Activated naive CD8-positive, alpha-beta T cell treated with anti-CD3 and anti-CD28 coated beads for 36 hours (primary cell): Measurements from ENCODE around the gene RARA. TPM values are rescaled to one million over a fixed set of nuclear protein-coding genes. Genes with fewer than 3 reads are reported as not detected.

Experiments used
- DNase-seq: peaks from one replicate; pipeline ENCODE4 v3.0.0; 2021
- H3K27ac Mint-ChIP-seq: one replicate; pipeline ENCODE4 v1.8.0; 2022; ENCODE audit warnings: mild to moderate bottlenecking, moderate library complexity, mixed read lengths
- H3K27me3 Mint-ChIP-seq: one replicate; pipeline ENCODE4 v1.8.0; 2022; ENCODE audit warnings: mild to moderate bottlenecking, mixed read lengths
- H3K36me3 Mint-ChIP-seq: one replicate; pipeline ENCODE4 v1.8.0; 2021; ENCODE audit warnings: mild to moderate bottlenecking, mixed read lengths
- H3K4me1 Mint-ChIP-seq: one replicate; pipeline ENCODE4 v1.8.0; 2021; ENCODE audit warnings: mixed read lengths
- H3K4me3 Mint-ChIP-seq: one replicate; pipeline ENCODE4 v1.8.0; 2022; ENCODE audit warnings: mild to moderate bottlenecking, moderate library complexity, mixed read lengths
- H3K9me3 Mint-ChIP-seq: one replicate; pipeline ENCODE4 v1.8.0; 2022; ENCODE audit warnings: mixed read lengths
- total RNA-seq, 2 experiments: library from RNA; stranded (reverse); gene quantifications; one replicate each; pipeline ENCODE4 v1.2.3, GENCODE V29; 2021

Gene RARA
- 10 to 100 TPM; 31.2 to 33.3 TPM for total RNA-seq

GRCh38 chr17:40309031-40309948 is at the start of gene RARA:
TSS of gene RARA (plus strand) at chr17:40309180. CDS start at chr17:40331219, 22,039 bp downstream.
- peak; percentile 37 for DNase-seq
- Mint-ChIP-seq H3K27me3 (no peaks in the 10 kb centered on the region), H3K9me3 (no peaks in the 10 kb centered on the region), H3K4me3 (no peak within 1 kb of the TSS), H3K36me3 (peaks cover 9% of the 10 kb centered on the region), H3K27ac (no peak within 1 kb of the TSS), H3K4me1 (peaks cover 56% of the 10 kb centered on the region)

GRCh38 chr17:40259505-40259904 is 49.5 kb upstream of the RARA start:
- Mint-ChIP-seq H3K4me3 (no peak overlapping the region), H3K27me3 (no peaks in the 10 kb centered on the region), H3K36me3 (peaks cover 24% of the 10 kb centered on the region), H3K9me3 (no peaks in the 10 kb centered on the region), H3K4me1 (peaks cover 13% of the 10 kb centered on the region), H3K27ac (no peak overlapping the region)
- DNase-seq: no peak

GRCh38 chr17:40260528-40260927 is 48.5 kb upstream of the RARA start:
- DNase-seq: no peak
- H3K4me3 Mint-ChIP-seq: no peak overlapping the region
- H3K36me3 Mint-ChIP-seq: peaks cover 29% of the 10 kb centered on the region
- H3K9me3 Mint-ChIP-seq: no peaks in the 10 kb centered on the region
- H3K27ac Mint-ChIP-seq: no peak overlapping the region
- no peaks in the 10 kb centered on the region for H3K27me3 Mint-ChIP-seq
- peaks cover 13% of the 10 kb centered on the region for H3K4me1 Mint-ChIP-seq

- DNase-seq: no peak
- Mint-ChIP-seq H3K9me3 (no peaks in the 10 kb centered on the region), H3K4me1 (peaks cover 13% of the 10 kb centered on the region), H3K27me3 (no peaks in the 10 kb centered on the region), H3K27ac (no peak overlapping the region), H3K36me3 (peaks cover 16% of the 10 kb centered on the region), H3K4me3 (no peak overlapping the region)
Observed at GRCh38 chr17:40264458-40265185, 44.4 kb upstream of the RARA start.

GRCh38 chr17:40265337-40265736 is 43.6 kb upstream of the RARA start:
- no peak overlapping the region for H3K4me3 Mint-ChIP-seq
- H3K27ac Mint-ChIP-seq: no peak overlapping the region
- H3K36me3 Mint-ChIP-seq: peaks cover 16% of the 10 kb centered on the region
- peaks cover 13% of the 10 kb centered on the region for H3K4me1 Mint-ChIP-seq
- no peaks in the 10 kb centered on the region for H3K9me3 Mint-ChIP-seq
- no peak for DNase-seq
- no peaks in the 10 kb centered on the region for H3K27me3 Mint-ChIP-seq

GRCh38 chr17:40266882-40267281 is 42.1 kb upstream of the RARA start:
- Mint-ChIP-seq H3K36me3 (peaks cover 14% of the 10 kb centered on the region), H3K9me3 (no peaks in the 10 kb centered on the region), H3K27me3 (no peaks in the 10 kb centered on the region), H3K27ac (no peak overlapping the region), H3K4me3 (no peak overlapping the region), H3K4me1 (peaks cover 13% of the 10 kb centered on the region)
- no peak for DNase-seq

- no peak overlapping the region for H3K4me3 Mint-ChIP-seq
- DNase-seq: no peak
- H3K27ac Mint-ChIP-seq: peak overlapping the region; percentile 11
- no peaks in the 10 kb centered on the region for H3K4me1 Mint-ChIP-seq
- H3K27me3 Mint-ChIP-seq: no peaks in the 10 kb centered on the region
- H3K36me3 Mint-ChIP-seq: peaks cover 4% of the 10 kb centered on the region
- H3K9me3 Mint-ChIP-seq: no peaks in the 10 kb centered on the region
Observed at GRCh38 chr17:40268141-40268712, 40.8 kb upstream of the RARA start.

- no peaks in the 10 kb centered on the region for H3K27me3 Mint-ChIP-seq
- peaks cover 14% of the 10 kb centered on the region for H3K36me3 Mint-ChIP-seq
- H3K9me3 Mint-ChIP-seq: no peaks in the 10 kb centered on the region
- peak overlapping the region; percentile 40 for H3K27ac Mint-ChIP-seq
- no peak overlapping the region for H3K4me3 Mint-ChIP-seq
- DNase-seq: no peak
- H3K4me1 Mint-ChIP-seq: peaks cover 21% of the 10 kb centered on the region
Observed at GRCh38 chr17:40278414-40278813, 30.6 kb upstream of the RARA start.

GRCh38 chr17:40279402-40279801 is 29.6 kb upstream of the RARA start:
- no peak for DNase-seq
- no peaks in the 10 kb centered on the region for H3K9me3 Mint-ChIP-seq
- H3K4me1 Mint-ChIP-seq: peaks cover 29% of the 10 kb centered on the region
- H3K4me3 Mint-ChIP-seq: no peak overlapping the region
- no peak overlapping the region for H3K27ac Mint-ChIP-seq
- H3K27me3 Mint-ChIP-seq: no peaks in the 10 kb centered on the region
- H3K36me3 Mint-ChIP-seq: peaks cover 14% of the 10 kb centered on the region

- no peak for DNase-seq
- Mint-ChIP-seq H3K4me3 (no peak overlapping the region), H3K36me3 (peaks cover 11% of the 10 kb centered on the region)
Observed at GRCh38 chr17:40281663-40282062, 27.3 kb upstream of the RARA start.

GRCh38 chr17:40283662-40284061 is 25.3 kb upstream of the RARA start:
- no peak for DNase-seq
- H3K4me1 Mint-ChIP-seq: peaks cover 47% of the 10 kb centered on the region

More at GRCh38 chr17:40281663-40282062, 27.3 kb upstream of the RARA start:
- Mint-ChIP-seq H3K4me1 (peaks cover 40% of the 10 kb centered on the region), H3K27me3 (no peaks in the 10 kb centered on the region), H3K9me3 (no peaks in the 10 kb centered on the region), H3K27ac (peak overlapping the region; percentile 16)

GRCh38 chr17:40284085-40284713 is 24.8 kb upstream of the RARA start:
- Mint-ChIP-seq H3K9me3 (no peaks in the 10 kb centered on the region), H3K27ac (peak overlapping the region; percentile 90), H3K27me3 (peaks cover 6% of the 10 kb centered on the region), H3K36me3 (peaks cover 21% of the 10 kb centered on the region), H3K4me1 (peaks cover 50% of the 10 kb centered on the region), H3K4me3 (peak overlapping the region; percentile 63)
- no peak for DNase-seq

More at GRCh38 chr17:40283662-40284061, 25.3 kb upstream of the RARA start:
- H3K27me3 Mint-ChIP-seq: peaks cover 6% of the 10 kb centered on the region
- H3K9me3 Mint-ChIP-seq: no peaks in the 10 kb centered on the region
- peaks cover 16% of the 10 kb centered on the region for H3K36me3 Mint-ChIP-seq
- H3K4me3 Mint-ChIP-seq: peak overlapping the region; percentile 6
- peak overlapping the region; percentile 90 for H3K27ac Mint-ChIP-seq

GRCh38 chr17:40286473-40286872 is 22.5 kb upstream of the RARA start:
- no peak overlapping the region for H3K27ac Mint-ChIP-seq
- H3K36me3 Mint-ChIP-seq: peaks cover 43% of the 10 kb centered on the region
- H3K27me3 Mint-ChIP-seq: peaks cover 6% of the 10 kb centered on the region
- no peak for DNase-seq
- H3K4me1 Mint-ChIP-seq: peaks cover 66% of the 10 kb centered on the region
- H3K4me3 Mint-ChIP-seq: no peak overlapping the region
- H3K9me3 Mint-ChIP-seq: no peaks in the 10 kb centered on the region

GRCh38 chr17:40287159-40287493 is 21.9 kb upstream of the RARA start:
- H3K4me1 Mint-ChIP-seq: peaks cover 61% of the 10 kb centered on the region

More at GRCh38 chr17:40287159-40287493, 21.9 kb upstream of the RARA start:
- DNase-seq: no peak
- H3K27me3 Mint-ChIP-seq: peaks cover 6% of the 10 kb centered on the region
- peak overlapping the region; percentile 63 for H3K4me3 Mint-ChIP-seq
- no peaks in the 10 kb centered on the region for H3K9me3 Mint-ChIP-seq
- H3K36me3 Mint-ChIP-seq: peaks cover 45% of the 10 kb centered on the region
- peak overlapping the region; percentile 99 for H3K27ac Mint-ChIP-seq
